Stimulated activated CD4-positive, alpha-beta T cell treated with anti-CD3 and anti-CD28 coated beads, Interleukin-12 subunit alpha, Interleukin-12 subunit beta, amount 100 ng/mL, for 4 hours (primary cell): ENCODE data around the gene FAU.
"Not testable (repeated sequence)": the region's sequence is repeated elsewhere in the genome, so short reads cannot be mapped to it uniquely, and the experiment has no call there.

ENCODE experiments used
- DNase-seq: peaks from one replicate; pipeline ENCODE4 v3.0.0-alpha.2; 2020

FAU gene

GRCh38 chr11:65121865-65122696 lies at the start of gene FAU, which contains the start of gene MRPL49:
FAU (minus strand) TSS chr11:65122134; CDS start chr11:65121813, 321 bp downstream.
MRPL49 (plus strand) TSS chr11:65122321; CDS start chr11:65122347, 26 bp downstream.
- DNase-seq = peak; percentile 98

DNA sequence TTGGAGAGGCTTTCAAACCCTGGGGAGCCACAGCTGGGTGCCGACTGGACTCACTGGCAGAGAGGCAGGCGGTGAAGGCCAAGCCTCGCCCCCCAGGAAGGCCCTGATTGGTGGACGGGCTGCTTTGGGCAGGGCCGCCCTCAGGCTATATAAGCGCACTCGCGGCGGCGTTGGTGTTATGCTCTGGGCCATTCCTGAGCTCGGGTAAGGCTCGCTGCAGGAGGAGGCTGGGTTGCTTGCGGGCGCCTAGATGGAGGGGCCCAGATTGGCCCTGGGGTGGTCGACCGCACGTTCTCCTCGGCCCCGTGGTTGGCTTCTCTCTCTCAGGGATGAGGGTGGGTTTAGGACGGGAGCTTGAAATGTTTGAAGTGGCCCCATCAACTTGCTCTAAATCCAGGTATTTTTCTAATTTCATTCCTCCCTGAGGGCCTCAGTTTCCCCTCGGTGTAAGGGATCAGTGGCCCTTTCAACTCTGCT lies 48.2 kb upstream of the FAU start, which contains the start of gene SPDYC:
SPDYC (plus strand) TSS at position 176 of the 477 bp plus-strand sequence. CDS start 1,125 bp downstream, outside the sequence.
- DNase-seq = no peak

DNA sequence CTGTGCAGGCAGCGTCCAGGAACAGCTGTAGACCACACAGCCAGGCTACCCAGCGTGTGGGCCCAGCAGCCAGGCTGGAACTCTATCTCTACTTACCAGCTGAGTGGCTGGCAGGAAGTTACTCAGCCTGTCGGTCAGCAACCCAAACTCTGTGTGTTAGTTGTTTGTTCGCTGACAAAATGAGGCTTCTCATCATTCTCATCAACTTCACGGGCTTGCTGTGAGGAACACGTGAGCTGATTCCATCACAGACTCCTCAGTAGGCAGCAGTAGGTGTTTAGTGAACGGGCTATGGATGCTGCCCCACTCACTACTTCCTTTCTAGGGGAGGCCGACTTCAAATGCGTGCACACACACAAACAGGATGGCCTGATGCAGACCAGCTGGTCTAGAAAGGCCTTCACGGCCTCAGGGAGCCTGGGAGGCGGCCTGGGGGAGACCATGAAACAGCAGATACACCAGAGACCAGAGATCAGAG lies 47.3 kb upstream of the FAU start:
- DNase-seq = no peak

GRCh38 chr11:65167656-65168055 lies 45.7 kb upstream of the FAU start:
- no peak for DNase-seq

- no peak for DNase-seq
These were observed 45.0 kb upstream of the FAU start for GRCh38 chr11:65166893-65167292.

DNA sequence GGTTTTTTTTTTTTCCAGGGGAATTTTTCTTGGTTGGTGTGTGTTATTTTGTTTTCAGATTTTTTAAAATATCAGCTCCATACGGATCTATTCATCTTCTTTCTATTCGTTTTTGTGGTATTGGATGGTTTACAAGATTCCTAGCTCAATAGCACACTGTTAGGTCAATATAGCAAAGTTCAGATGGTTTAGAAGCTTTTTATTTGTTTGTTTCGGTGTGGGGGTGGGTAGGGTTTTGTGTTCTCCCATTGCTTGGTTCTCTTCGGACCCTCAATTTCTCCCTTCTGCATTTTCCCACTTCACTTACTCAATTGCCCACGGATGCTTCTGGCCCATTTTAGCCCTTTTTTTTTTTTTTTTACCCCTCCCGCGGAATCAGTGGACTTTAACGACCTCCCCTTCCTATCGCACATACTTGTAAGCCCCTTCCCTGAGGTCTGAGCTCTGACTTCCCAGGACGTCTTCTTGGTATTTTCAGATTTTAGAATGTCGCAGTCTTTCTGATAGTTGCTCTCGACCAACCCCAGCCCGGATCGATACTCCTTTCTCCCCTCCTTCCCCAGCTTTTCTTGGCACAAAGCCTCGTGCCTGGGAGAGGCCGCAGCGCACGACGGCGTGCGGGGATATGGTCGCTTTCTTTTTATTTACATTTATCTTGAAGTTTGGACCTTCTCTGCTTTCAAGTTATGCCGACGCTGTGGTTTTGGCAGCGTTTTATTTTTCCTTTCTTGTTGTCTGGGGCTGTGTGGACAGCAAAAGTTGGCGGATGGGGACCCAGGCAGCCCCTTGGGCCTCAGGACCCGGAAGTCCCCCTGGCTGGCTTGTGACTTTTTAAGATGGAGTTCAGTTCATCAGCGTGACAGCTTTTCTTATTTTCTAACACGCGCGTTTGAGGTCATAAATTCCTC lies 43.7 kb upstream of the FAU start:
- no peak for DNase-seq

- DNase-seq = no peak
These were observed 41.8 kb upstream of the FAU start for GRCh38 chr11:65163684-65164083.

DNA sequence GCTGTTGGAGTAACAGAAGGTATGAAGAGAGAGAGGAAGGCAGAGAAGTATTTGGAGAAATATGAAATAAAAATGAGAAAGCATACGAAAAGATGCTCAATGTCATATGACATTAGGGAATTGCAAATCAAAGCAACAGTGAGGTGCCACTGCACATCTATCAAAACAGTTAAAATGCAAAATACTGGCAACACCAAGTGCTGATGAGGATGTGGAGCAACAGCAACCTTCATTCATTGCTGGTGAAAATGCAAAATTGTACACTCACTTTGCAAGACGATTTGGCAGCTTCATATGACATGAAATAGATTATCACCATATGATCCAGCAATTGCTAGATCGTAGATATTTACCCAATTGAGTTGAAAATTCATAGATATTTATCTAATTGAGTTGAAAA lies 38.7 kb upstream of the FAU start:
- DNase-seq = no peak

GRCh38 chr11:65159012-65159411 lies 37.1 kb upstream of the FAU start:
- DNase-seq = no peak

DNA sequence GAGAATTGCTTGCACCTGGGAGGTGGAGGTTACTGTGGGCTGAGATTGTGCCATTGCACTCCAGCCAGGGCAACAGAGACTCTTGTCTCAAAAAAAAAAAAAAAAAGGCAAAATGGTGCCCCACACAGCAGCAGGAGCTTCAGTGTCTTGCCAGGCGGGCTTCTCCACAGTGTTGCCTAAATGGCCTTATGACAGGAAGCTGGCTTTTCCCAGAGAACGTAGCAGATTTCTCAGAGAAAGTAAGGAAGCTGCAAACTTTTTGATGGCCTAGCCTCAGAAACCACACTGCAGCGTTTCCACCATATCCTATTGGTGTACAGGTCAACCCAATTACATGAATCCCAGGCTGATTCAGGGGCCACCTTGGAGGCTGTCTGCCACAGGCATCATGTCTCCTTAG lies 35.4 kb upstream of the FAU start:
- DNase-seq = no peak

DNA sequence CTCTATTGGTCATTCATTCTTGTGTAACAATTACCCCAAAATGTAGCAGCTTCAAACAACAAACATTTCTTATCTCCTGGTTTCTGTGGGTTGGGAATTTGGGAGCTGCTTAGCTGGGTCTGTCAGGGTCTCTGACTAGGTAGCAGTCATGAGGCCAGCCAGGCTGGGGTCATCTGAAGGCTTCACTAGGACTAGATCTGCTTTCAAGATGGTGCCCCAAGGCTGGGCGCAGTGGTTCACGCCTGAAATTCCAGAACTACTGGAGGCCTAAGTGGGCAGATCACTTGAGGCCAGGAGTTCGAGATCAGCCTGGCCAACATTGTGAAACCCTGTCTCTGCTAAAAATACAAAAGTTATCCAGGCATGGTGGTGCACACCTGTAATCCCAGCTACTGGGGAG lies 35.0 kb upstream of the FAU start:
- DNase-seq = no peak

- DNase-seq = no peak
These were observed 34.3 kb upstream of the FAU start for GRCh38 chr11:65156256-65156655.

- no peak for DNase-seq
These were observed 30.2 kb upstream of the FAU start for GRCh38 chr11:65152122-65152521.

- DNase-seq = no peak
These were observed 29.5 kb upstream of the FAU start for GRCh38 chr11:65151331-65151899.

DNA sequence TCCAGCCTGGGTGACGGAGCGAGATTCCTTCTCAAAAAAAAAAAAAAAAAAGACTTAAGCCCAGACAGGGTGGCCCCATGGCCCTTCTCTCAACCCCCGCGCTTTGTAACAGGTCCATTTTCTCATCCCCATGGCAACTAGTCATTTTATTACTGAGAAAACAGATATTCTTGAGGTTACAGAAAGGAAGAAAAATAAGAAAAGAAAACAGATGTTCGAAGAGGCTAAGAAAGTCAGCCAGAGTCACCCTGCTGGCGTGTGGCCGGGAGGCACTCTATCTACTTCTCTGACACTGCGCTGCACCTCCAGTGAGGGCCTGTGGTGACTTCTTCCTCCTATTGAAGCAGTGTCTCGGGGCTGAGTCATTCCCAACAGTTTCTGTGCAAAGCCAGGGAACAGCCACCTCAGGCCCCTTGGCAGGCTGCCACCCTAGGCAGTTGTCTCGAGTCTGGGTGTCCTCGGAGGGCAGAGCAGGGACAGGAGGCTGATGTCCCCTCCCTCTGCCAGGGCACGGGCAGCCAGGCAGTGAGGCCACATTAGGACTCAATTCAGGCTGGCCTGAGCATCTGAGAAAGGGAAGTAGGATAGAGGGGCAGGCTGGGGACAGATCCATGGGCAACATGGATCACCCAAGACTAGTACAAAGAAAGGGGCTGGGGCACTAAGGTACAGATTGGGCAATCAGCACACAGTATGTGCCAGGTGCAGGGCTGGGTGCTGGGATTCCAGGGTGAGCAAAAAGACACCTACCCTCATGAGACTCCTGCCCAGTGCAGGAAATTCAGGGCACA lies 28.8 kb upstream of the FAU start:
- DNase-seq = no peak

DNA sequence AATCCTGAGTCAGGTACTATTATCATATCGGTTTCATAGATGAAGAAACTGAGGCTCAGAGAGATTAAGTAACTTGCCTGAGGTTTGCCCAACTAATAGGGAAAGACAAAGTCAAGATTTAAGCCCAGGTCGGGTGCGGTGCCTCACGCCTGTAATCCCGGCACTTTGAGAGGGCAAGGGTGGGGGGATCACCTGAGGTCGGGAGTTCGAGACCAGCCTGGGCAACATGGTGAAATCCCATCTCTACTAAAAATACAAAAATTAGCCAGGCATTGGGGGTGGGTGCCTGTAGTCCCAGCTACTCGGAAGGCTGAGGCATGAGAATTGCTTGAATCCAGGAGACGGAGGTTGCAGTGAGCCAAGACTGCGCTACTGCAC lies 28.2 kb upstream of the FAU start:
- not testable (repeated sequence) for DNase-seq

DNA sequence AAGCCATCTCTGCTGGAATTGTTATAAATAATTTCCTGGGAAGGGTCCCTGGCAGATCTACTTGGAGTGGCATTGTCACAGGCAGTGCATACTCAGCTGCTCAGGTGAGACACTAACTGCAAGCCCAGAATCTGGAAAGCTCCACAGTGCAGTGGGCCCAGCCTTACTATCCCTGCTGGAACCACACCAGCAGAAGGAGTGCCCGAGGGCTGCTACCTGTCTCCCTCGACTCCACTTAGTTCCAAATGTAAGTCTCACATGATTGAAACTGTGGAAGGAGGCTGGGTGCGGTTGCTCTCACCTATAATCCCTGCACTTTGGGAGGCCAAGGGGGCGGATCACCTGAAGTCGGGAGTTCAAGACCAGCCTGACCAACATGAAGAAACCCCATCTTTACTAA lies 26.7 kb upstream of the FAU start:
- no peak for DNase-seq

DNA sequence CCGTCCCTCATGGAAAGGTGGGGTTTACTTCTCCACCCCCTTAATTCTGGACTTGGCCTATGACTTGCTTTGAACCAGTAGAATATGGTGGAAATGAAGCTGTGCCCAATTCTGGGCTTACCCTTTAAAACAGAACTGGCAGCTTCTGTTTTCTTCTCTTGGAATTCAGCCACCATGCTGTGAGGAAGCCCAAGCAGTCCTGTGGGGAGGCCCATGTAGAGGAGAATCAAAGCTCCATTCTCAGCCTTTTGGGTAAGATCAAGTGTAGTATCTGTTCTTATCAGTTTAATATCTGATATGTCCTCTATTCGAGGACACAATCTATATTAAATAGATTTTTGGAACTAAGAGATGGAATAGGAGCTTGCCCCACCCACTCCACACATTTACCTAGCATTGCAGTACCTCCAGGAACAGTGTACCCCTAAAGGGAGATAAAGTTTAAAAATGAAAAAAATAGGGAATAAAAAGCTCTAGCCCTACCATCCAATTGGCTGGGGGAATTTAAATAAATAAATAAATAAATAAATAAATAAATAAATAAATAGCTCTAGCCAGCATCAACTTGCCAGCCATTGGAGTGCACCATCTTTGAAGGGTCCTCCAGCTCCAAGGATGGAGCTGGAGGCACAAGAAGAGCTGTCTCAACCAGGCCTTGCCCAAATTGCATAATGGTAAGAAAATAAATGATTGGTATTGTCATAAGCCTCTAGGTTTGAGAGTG lies 25.6 kb upstream of the FAU start:
- DNase-seq = no peak

GRCh38 chr11:65141896-65142494 lies 20.1 kb upstream of the FAU start:
- no peak for DNase-seq

GRCh38 chr11:65136515-65137096 lies 14.7 kb upstream of the FAU start:
- DNase-seq = no peak
